ENCODE results near the gene LCK.

- TF ChIP-seq CTCF (IDR thresholded peaks at IDR 0.05) (no peak), POLR2AphosphoS5 (IDR thresholded peaks at IDR 0.05; ENCODE audit: low read depth, low read length) (no peak), SIN3A (IDR thresholded peaks at IDR 0.05; ENCODE audit: borderline replicate concordance, insufficient read depth, low read depth, low read length) (no peak), REST (IDR thresholded peaks at IDR 0.05; ENCODE audit: insufficient read depth in 1 of 2, low read depth in 2 of 2, low read length in 1 of 2) (no peak)
Measured at GRCh38 chr1:32305310-32305709, 54.2 kb downstream of the LCK start.

Measured in Panc1 (cell line).